NT2/D1 (cell line): ENCODE results near the gene GPR156.
A peak's percentile ranks its signal among the peaks of the same experiment; 100 is the strongest.

Experiments
- DNase-seq: peaks from one replicate; pipeline ENCODE4 v3.0.0-alpha.2; 2011; ENCODE audit warnings: low read depth, low spot score
- H3K27me3 ChIP-seq: 2 replicates; pipeline ENCODE4 v1.6.0; 2011; ENCODE audit warnings: mild to moderate bottlenecking; ENCODE audit not compliant: insufficient read length, insufficient read depth
- H3K36me3 ChIP-seq: 2 replicates; pipeline ENCODE4 v1.6.1; 2011; ENCODE audit warnings: mild to moderate bottlenecking, low read length, mixed read lengths; ENCODE audit not compliant: insufficient read depth, insufficient read length
- H3K4me1 ChIP-seq: 2 replicates; pipeline ENCODE4 v1.5.1; 2011; ENCODE audit not compliant: insufficient read depth, insufficient read length
- H3K4me3 ChIP-seq: 2 replicates; pipeline ENCODE4 v1.5.1; 2011; ENCODE audit warnings: low read depth; ENCODE audit not compliant: insufficient read length
- H3K9ac ChIP-seq: 2 replicates; pipeline ENCODE4 v1.6.0; 2011; ENCODE audit warnings: low read depth; ENCODE audit not compliant: insufficient read length
- H3K9me3 ChIP-seq: 2 replicates; pipeline ENCODE4 v1.5.1; 2011; ENCODE audit warnings: mild to moderate bottlenecking, low read length; ENCODE audit not compliant: insufficient read depth
- SUZ12 ChIP-seq: IDR thresholded peaks from 2 replicates; pipeline ENCODE4 v1.6.1; 2011; ENCODE audit not compliant: insufficient read length, insufficient read depth; ENCODE audit errors: extremely low read depth
- YY1 ChIP-seq: IDR thresholded peaks from 2 replicates; pipeline ENCODE4 v1.6.1; 2011; ENCODE audit not compliant: insufficient read length, insufficient read depth
- ZNF274 ChIP-seq: IDR thresholded peaks from 2 replicates; pipeline ENCODE4 v1.6.1; 2011; ENCODE audit warnings: mild to moderate bottlenecking, low read depth, low read length

The GPR156 gene

DNA sequence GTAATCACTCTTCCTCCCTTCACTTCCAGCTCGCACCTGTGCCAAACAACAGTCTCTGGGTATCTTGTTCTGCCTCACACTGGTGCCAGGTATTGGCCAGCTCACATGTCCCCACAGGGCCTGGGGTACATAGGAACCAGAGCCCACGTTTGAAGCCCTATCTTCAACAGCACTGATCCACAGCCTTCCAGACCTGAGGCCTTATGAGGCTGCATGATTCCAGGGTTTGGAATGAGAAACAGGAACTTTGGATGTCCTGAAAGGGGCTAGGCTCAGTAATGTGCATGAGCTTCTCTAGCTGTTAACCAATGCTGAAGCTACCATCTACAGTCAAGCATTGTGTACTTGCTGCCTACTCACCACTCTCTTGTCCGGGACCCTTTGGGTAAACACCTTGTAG lies 92.4 kb downstream of the GPR156 start:
- H3K36me3 ChIP-seq: no peaks in the 10 kb centered on the region
- H3K27me3 ChIP-seq: no peaks in the 10 kb centered on the region
- H3K9ac ChIP-seq: no peak overlapping the region
- no peaks in the 10 kb centered on the region for H3K9me3 ChIP-seq
- TF ChIP-seq YY1 (no peak), ZNF274 (no peak), SUZ12 (no peak)
- no peaks in the 10 kb centered on the region for H3K4me1 ChIP-seq
- no peak for DNase-seq
- no peak overlapping the region for H3K4me3 ChIP-seq

DNA sequence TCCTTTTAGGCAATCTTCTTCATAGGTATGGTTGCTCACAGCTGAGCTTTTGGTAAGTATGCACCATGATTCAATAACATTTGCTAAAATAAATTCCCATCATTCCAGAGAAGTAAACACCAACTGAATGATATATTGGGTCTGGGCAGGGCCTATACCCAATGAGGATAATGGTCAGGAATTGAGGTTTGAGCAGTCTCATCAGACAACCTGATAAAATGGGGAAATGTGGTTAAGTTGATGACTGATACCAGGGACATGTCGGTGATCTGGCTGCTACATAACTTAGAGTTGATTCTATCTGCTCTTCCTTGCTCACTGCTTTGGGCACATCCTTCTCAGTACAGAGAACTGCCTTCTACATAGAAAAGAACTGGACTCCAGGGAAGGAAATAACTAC lies 92.9 kb downstream of the GPR156 start:
- Histone ChIP-seq H3K4me1 (no peaks in the 10 kb centered on the region), H3K9me3 (no peaks in the 10 kb centered on the region)
- no peak for DNase-seq

DNA sequence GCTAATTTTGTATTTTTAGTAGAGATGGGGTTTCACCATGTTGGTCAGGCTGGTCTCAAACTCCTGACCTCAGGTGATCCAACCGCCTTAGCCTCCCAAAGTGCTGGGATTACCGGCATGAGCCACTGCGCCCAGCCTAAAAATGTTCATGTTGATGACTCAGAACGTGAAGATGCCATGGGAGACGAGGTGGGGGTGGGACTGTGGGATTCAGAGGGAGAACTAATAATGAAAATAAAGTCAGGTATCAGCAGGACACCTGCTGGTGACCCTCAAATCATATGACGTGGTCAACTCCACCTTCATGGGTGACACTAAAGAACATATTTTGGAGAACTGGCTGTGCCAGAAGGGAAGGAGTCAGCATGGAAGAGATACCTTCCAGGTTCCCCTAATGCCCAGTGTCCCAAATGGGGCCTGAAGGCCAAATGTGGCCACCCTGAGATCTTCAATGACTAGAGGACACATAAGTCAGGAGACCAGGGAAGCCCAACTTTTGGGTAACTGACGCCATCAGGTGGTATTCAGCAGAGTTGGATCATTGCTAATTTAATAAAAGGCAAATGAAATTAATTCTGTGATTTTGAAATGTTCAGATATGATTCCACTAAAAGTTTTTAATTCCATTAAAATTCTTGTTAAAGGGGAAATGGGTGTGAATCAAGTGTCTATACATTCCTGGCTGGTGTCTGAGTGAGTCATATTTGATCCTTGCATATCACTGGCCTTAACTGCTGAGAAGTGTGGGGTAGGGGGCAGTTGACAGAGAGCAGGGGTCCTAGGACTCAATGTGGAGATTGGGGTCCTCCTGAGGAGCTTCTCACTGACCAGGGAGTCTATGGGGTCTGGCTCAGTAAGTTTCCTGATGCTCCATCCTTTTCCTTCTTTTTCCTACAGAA lies 102.2 kb downstream of the GPR156 start:
- Histone ChIP-seq H3K9me3 (no peaks in the 10 kb centered on the region), H3K9ac (no peak overlapping the region), H3K4me1 (peaks cover 2% of the 10 kb centered on the region), H3K36me3 (no peaks in the 10 kb centered on the region), H3K4me3 (no peak overlapping the region), H3K27me3 (no peaks in the 10 kb centered on the region)
- TF ChIP-seq ZNF274 (no peak), SUZ12 (no peak), YY1 (no peak)
- no peak for DNase-seq

More for the DNA sequence above, 92.9 kb downstream of the GPR156 start:
- Histone ChIP-seq H3K27me3 (no peaks in the 10 kb centered on the region), H3K4me3 (no peak overlapping the region), H3K36me3 (no peaks in the 10 kb centered on the region), H3K9ac (no peak overlapping the region)
- TF ChIP-seq SUZ12: no peak

DNA sequence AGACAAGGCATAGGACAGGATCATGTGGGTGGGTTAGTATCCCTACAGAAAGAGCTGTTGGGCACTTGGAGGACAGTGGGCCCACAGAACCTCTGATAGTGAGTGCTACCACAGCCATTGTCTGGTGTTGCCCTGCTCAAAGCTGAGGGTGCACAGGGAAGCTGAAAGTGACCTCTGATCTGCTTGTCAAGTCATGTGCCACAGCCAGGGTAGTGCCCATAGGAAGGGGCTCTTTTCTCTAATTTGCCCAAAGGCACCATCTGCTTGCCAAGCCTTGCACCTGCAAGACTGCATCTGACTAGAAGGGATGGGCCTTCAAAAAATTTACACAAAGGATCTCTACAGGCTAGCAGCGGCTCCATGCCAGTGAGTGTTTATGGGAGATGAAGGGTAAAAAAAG lies 103.4 kb downstream of the GPR156 start:
- no peaks in the 10 kb centered on the region for H3K36me3 ChIP-seq
- TF ChIP-seq SUZ12 (no peak), YY1 (no peak), ZNF274 (no peak)
- no peak for DNase-seq
- H3K4me3 ChIP-seq: no peak overlapping the region
- peaks cover 4% of the 10 kb centered on the region for H3K4me1 ChIP-seq
- H3K9ac ChIP-seq: no peak overlapping the region
- H3K9me3 ChIP-seq: no peaks in the 10 kb centered on the region
- H3K27me3 ChIP-seq: no peaks in the 10 kb centered on the region

DNA sequence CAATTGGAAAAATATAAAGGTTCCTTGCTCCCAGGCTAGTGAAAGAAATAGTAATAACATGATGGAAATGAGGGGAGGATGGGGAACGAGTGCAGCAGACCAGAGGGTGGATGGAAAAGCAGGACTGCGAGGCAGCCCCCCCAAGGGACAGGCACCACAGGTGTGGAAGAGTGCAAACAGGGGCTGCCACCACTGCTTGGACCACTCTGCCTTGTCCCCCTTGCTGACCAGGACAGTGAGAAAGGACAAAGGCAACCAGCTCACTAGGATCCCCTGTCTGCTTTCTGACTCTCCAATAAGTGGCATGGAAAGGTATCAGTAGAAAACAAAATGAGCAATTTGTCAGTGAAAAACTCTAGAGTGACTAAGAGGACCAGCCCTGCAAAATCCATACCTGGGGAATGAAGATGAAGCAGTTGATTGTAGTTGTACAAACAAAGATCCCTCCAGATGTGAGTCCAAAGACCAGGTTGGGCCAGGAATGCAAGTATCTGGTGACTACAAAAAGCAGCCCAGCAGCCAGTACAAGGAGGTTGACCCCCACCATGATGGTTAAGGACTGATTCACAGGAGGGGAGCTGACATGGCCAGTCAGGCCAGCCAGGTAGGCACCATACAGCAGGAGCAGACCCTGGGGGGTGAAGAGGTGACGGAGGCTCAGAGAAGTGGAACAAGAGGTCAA lies 104.2 kb downstream of the GPR156 start:
- H3K9me3 ChIP-seq: no peaks in the 10 kb centered on the region
- TF ChIP-seq SUZ12: no peak
- TF ChIP-seq YY1: no peak
- TF ChIP-seq ZNF274: no peak
- no peak for DNase-seq
- H3K4me3 ChIP-seq: no peak overlapping the region
- peaks cover 4% of the 10 kb centered on the region for H3K4me1 ChIP-seq
- no peaks in the 10 kb centered on the region for H3K27me3 ChIP-seq
- no peaks in the 10 kb centered on the region for H3K36me3 ChIP-seq
- no peak overlapping the region for H3K9ac ChIP-seq

DNA sequence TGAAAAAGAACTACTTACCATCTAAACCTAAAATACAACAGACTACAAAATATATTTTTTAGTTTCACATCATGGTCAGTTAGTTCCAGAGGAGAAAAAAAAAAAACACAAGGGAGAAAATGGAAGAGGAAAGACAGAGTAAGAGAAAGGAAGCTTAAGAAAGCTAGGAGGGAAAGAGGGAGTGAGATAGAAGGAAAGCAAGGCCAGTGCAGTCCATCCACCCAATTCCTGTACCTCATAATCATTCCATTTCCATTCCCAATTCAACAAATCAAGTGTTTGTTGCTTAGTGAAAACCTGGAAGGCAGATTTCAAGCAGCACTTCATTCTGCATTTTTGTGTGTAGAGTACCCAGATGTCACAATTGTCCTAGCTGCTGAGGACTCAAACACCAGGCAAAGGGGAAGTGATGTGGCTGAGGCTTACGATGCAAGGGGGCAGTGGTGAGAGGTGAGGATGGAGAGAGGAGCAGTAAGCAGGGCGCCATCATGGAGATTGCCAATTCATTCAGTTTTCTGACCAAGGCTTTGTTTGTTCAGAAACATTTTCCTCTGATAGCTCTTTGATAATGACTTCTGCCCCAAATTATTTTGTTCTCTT lies 107.2 kb downstream of the GPR156 start:
- H3K36me3 ChIP-seq: peaks cover 3% of the 10 kb centered on the region
- H3K4me3 ChIP-seq: no peak overlapping the region
- no peaks in the 10 kb centered on the region for H3K9me3 ChIP-seq
- peak; percentile 39 for DNase-seq
- no peaks in the 10 kb centered on the region for H3K27me3 ChIP-seq
- no peak overlapping the region for H3K9ac ChIP-seq
- peaks cover 8% of the 10 kb centered on the region for H3K4me1 ChIP-seq
- no peak for TF ChIP-seq SUZ12

DNA sequence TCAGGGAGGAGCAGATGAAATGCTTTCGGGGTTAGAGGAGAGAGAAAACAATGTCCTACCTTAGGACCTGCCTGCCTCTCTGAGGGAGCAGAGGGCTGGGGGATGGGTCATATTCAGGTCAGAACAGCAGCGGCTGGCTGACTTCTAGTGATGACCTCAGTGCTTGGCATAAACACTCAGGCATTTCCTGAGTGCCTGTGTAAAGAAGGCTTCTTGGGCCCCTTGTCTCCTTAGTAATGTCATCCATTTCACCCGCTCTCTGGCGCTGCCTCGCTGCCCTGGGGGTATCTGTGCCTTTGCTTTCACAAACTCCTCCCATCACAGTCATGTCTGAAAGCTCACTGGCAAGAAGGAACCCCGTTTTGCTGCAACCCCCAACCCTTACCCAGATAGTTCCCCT lies 107.9 kb downstream of the GPR156 start:
- Histone ChIP-seq H3K9me3 (no peaks in the 10 kb centered on the region), H3K9ac (peak overlapping the region; percentile 24), H3K4me1 (peaks cover 8% of the 10 kb centered on the region), H3K4me3 (no peak overlapping the region), H3K27me3 (no peaks in the 10 kb centered on the region), H3K36me3 (peaks cover 3% of the 10 kb centered on the region)
- peak; percentile 82 for DNase-seq
- TF ChIP-seq ZNF274: no peak
- peak; percentile 49 for TF ChIP-seq YY1
